ENCODE data around the gene EGLN2.
A peak's percentile ranks its signal among the peaks of the same experiment; 100 is the strongest.
"Not testable (repeated sequence)": the region's sequence is repeated elsewhere in the genome, so short reads cannot be mapped to it uniquely, and the experiment has no call there.

EGLN2 gene

GRCh38 chr19:40798683-40799557 is at the start of gene EGLN2:
EGLN2 (plus strand) TSS chr19:40799191; CDS start chr19:40800573, 1,382 bp downstream.
- DNase-seq (ENCODE audit: low spot score): peak; percentile 90

DNA sequence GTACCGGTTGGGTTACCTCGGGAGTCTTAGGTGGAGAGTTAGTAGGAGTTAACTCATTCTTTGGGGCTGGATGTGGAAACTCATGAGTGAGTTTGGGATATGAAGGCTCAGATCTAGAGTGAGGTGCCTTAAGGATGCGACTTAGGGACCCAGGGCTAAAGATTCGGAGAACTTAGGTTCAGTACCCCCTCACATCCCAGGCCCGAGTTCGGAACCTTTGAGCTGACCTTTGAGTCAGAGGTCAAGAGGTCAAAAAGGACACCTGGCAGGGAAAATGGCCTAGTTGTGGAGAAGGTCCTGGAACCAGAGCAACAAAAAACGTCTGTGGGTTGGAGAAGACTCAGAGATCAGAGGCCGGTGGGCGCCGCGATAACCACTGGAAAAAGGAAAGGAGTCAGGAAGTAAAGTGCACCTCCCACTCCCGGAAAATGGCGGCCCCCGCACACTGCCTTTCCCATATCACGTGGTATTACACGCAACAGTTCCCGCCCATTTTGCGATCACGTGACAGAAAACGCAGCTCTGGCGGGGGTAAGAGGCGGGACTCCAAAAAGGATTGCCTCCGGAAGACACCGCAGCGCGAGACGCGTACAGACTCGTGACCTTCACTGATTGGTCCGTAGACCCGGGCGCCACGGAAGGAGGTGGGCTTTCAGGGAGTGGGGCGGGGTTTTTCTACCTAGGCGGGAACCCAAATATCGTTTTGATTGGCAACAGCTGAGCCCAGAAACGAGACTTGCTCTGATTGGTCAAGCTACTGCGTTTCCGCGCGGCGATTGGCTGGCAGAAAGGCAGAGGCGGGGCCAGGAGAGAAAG is 48.7 kb upstream of the EGLN2 start, which contains the start of gene ACTMAP:
ACTMAP (minus strand) TSS at position 420 of the 816 bp plus-strand sequence. CDS start 674 bp downstream, outside the sequence.
- peak; percentile 97 for DNase-seq (ENCODE audit: low spot score)

- DNase-seq (ENCODE audit: low spot score): peak; percentile 92
Observed at GRCh38 chr19:40750874-40751537, 48.0 kb upstream of the EGLN2 start, which contains the start of gene SNRPA. SNRPA (plus strand) TSS chr19:40751203; CDS start chr19:40751409, 206 bp downstream.

DNA sequence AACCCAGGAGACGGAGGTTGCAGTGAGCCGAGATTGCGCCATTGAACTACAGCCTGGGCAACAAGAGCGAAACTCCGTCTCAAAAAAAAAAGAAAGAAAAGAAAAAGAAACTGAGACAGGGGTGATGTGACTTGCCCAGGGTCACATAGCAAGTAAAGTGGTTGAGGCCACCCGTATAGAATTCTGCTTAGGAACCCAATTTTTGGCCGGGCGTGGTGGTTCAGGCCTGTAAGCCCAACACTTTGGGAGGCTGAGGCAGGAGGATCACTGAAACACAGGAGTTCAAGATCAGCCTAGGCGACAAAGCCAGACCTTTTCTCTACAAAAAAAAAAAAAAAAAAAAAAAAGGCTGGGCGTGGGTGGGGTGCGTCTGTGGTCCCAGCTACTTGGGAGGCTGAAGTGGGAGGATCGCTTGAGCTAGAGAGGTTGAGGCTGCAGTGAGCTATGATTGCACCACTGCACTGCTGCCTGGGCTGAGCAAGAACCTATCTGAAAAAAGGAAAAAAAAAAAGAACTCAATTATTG is 46.7 kb upstream of the EGLN2 start:
- no peak for DNase-seq (ENCODE audit: low spot score)

GRCh38 chr19:40754611-40755247 is 44.3 kb upstream of the EGLN2 start:
- DNase-seq (ENCODE audit: low spot score): no peak

DNA sequence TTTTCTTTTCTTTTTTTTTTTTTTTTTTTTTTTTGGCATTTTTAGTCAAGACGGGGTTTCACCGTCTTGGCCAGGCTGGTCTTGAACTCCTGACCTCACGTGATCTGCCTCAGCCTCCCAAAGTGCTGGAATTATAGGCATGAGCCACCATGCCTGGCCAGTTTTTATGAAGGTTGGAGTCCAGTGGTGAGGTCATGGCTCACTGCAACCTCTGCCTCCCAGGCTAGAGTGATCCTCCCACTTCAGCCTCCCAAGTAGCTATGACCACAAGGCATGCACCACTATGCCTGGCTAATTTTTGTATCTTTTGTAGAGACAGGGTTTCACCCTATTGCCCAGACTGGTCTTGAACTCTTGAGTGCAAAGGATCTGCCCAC is 43.8 kb upstream of the EGLN2 start:
- DNase-seq (ENCODE audit: low spot score): no peak

DNA sequence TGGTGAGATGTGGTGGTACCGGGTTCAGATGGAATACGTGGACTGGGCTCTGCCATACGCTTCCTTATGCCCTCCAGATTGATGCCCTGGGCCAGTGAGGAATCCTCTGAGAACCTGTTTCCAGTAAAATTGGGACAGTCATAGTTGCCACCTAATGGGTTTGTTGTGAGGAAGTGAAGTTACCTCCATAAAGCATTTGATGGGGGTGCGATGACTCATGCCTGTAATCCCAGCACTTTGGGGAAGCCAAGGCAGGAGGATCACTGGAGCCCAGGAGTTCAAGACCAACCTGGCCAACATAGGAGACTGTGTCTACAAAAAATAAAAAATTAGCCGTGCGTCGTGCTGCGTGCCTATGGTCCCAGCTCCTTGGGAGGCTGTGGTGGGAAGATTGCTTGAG is 43.2 kb upstream of the EGLN2 start:
- no peak for DNase-seq (ENCODE audit: low spot score)

DNA sequence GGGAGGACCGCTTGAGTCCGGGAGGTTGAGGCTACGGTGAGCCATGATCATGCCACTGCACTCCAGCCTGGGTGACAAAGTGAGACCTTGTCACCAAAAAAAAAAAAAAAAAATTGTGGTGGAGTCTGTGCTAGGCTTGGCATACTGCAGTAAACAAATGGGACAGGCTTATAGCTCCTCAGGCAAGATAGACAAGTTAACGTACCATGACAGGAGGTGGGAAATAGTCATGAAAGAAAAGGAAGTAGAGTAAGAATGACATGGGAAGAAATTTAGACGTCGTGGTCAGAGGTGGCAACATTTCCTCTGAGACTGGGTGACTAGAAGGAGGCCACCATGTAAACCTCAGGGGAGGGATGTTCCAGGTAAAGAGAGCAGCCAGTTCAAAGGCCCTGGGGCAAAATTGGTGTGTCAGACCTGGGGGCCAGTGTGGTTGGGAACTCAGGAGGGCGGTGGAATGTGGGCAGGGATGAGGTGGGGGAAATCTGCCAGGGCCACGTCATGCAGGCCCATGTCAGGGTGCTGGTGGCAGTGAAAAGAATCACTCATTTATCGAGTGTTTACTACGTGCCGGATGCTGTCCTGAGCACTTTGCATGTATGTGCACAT is 42.4 kb upstream of the EGLN2 start:
- no peak for DNase-seq (ENCODE audit: low spot score)

GRCh38 chr19:40758491-40758890 is 40.5 kb upstream of the EGLN2 start:
- no peak for DNase-seq (ENCODE audit: low spot score)

GRCh38 chr19:40759352-40759751 is 39.6 kb upstream of the EGLN2 start:
- no peak for DNase-seq (ENCODE audit: low spot score)

DNA sequence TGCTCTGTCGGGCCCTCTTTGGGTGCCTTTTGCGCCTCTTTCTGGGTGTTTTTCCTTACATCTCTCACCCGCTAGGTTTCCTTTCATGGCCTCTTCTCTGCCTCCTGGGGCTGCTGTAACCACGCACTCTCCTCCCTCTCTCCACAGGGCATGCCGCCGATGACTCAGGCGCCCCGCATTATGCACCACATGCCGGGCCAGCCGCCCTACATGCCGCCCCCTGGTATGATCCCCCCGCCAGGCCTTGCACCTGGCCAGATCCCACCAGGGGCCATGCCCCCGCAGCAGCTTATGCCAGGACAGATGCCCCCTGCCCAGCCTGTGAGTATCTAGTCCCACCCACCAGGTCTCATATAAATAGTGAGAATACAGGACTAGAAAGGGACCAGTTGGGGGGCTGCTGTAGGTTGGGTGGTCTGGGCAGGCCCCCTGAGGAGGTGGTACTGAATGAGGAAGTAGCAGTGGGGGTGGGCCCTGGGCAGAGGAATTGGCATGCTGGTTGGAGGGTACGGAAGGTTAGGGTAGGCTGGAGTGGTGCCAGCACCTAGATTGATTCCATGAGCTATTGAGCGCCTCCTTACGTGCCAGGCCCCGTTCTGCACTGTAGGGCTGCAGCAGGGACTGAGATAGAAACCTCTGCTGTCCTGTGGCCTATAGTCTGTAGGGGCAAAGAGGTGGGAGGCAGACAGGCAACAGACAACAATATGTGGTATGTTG is 36.1 kb upstream of the EGLN2 start:
- DNase-seq (ENCODE audit: low spot score): no peak

- DNase-seq (ENCODE audit: low spot score): no peak
Observed at GRCh38 chr19:40763526-40763925, 35.5 kb upstream of the EGLN2 start.

DNA sequence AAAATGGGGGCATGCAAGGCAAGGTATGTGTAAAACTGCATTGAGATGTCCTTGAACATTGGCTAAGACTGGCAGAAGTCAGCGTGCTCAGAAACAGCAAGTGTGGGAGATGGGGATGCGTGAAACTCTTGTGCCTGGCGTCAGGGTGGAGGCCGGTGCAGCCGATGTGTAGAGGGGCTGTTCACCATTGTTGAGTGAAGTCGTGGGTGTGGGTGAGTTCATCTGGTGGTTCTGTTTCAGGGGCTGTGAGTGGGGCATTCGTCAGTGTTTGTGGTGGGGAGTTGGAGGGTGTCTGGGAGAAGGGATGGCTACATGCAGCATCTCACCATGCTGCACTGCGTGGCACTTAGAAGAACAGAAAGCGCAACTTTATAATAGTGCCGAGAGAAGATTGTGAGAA is 35.0 kb upstream of the EGLN2 start:
- no peak for DNase-seq (ENCODE audit: low spot score)

GRCh38 chr19:40766385-40766784 is 32.6 kb upstream of the EGLN2 start:
- not testable (repeated sequence) for DNase-seq (ENCODE audit: low spot score)

- DNase-seq (ENCODE audit: low spot score): no peak
Observed at GRCh38 chr19:40768869-40769268, 30.1 kb upstream of the EGLN2 start.

- not testable (repeated sequence) for DNase-seq (ENCODE audit: low spot score)
Observed at GRCh38 chr19:40771101-40771862, 27.7 kb upstream of the EGLN2 start.

- no peak for DNase-seq (ENCODE audit: low spot score)
Observed at GRCh38 chr19:40774916-40775631, 23.9 kb upstream of the EGLN2 start, which contains the start of gene MIA. MIA (plus strand) TSS chr19:40775521; CDS start chr19:40775543, 22 bp downstream.

GRCh38 chr19:40775632-40776022 is 23.4 kb upstream of the EGLN2 start:
- no peak for DNase-seq (ENCODE audit: low spot score)

- DNase-seq (ENCODE audit: low spot score): no peak
Observed at GRCh38 chr19:40776364-40776763, 22.6 kb upstream of the EGLN2 start.

Measured in iPS-NIHi11 (cell line).